Transverse colon (tissue), 4 donors: Measurements from ENCODE around the gene ZNF761.

Experiments
- CTCF ChIP-seq, 5 experiments: fragments of 200-600 bp in 3 of 5; fragments of 450-650 bp in 2 of 5; sonication (generic) in 3 of 5; IDR thresholded peaks; 1 replicate in 2 of 5; 2 replicates in 3 of 5; pipeline ENCODE4 v1.5.1; 2016 to 2017; ENCODE audit warnings: antibody characterized with exemption in 5 of 5, inconsistent platforms in 3 of 5, mild to moderate bottlenecking in 2 of 5, moderate library complexity in 1 of 5
- EP300 ChIP-seq: sonication (generic); formaldehyde crosslinking; IDR thresholded peaks from one replicate; pipeline ENCODE4 v1.6.1; 2017; ENCODE audit warnings: antibody characterized with exemption, low read depth
- POLR2A ChIP-seq: fragments of 450-650 bp; IDR thresholded peaks from one replicate; pipeline ENCODE4 v1.6.1; 2016; ENCODE audit warnings: antibody characterized with exemption, mild to moderate bottlenecking, moderate library complexity
- POLR2AphosphoS5 ChIP-seq, 3 donors: sonication (generic); formaldehyde crosslinking; IDR thresholded peaks; one replicate each; pipeline ENCODE4 v1.6.1; 2016; ENCODE audit warnings: antibody characterized with exemption in 3 of 3

- TF ChIP-seq CTCF (IDR thresholded peaks at IDR 0.05) (no peak), POLR2A (no peak), POLR2AphosphoS5 (IDR thresholded peaks at IDR 0.05) (peak; percentile 37 to 63 (median 59)), EP300 (peak; percentile 33)
Observed at GRCh38 chr19:53504885-53505284, 73.1 kb downstream of the ZNF761 start.
